GM13977 (cell line): ENCODE results near the gene AGAP3.

Experiments used
- DNase-seq: peaks from one replicate; pipeline ENCODE4 v3.0.0; 2012; ENCODE audit warnings: low spot score
- CTCF ChIP-seq: IDR thresholded peaks from 2 replicates; pipeline ENCODE4 v1.5.1; 2012; ENCODE audit warnings: mild to moderate bottlenecking, control low read depth; ENCODE audit not compliant: insufficient read depth; ENCODE audit errors: extremely low read depth, missing control alignments
- in situ Hi-C: fragments of 300-500 bp; cut with MboI; formaldehyde crosslinking; loops from one replicate; pipeline ENCODE4 v1.12.0; 2022; ENCODE audit warnings: low sequenced_read_pairs, low pct_unique_long_range_greater_than_20kb, mixed read lengths, inconsistent platforms; ENCODE audit not compliant: unreplicated experiment

Gene AGAP3

GRCh38 chr7:151120896-151121295 is 34.6 kb downstream of the AGAP3 start:
- no peak for DNase-seq
- no peak for TF ChIP-seq CTCF
- in situ Hi-C loops = no loop called here

GRCh38 chr7:151121380-151122170 is 35.3 kb downstream of the AGAP3 start:
- no peak for TF ChIP-seq CTCF
- DNase-seq = no peak
- in situ Hi-C loops = no loop called here

GRCh38 chr7:151122276-151122675 is 36.0 kb downstream of the AGAP3 start:
- no peak for DNase-seq
- TF ChIP-seq CTCF = no peak
- in situ Hi-C loops = no loop called here

GRCh38 chr7:151122796-151123157 is 36.5 kb downstream of the AGAP3 start:
- in situ Hi-C loops = no loop called here
- TF ChIP-seq CTCF = no peak
- no peak for DNase-seq

GRCh38 chr7:151123158-151123821 is 37.0 kb downstream of the AGAP3 start:
- in situ Hi-C loops = no loop called here
- TF ChIP-seq CTCF = no peak
- DNase-seq = no peak

GRCh38 chr7:151123822-151124464 is 37.7 kb downstream of the AGAP3 start:
- peak; percentile 100 for TF ChIP-seq CTCF
- DNase-seq = peak; percentile 99
- in situ Hi-C loops = no loop called here
